Liver (tissue), 9 donors: ENCODE results near the gene STOX2. TPM values are rescaled to one million over a fixed set of nuclear protein-coding genes. Genes with fewer than 3 reads are reported as not detected.

Experiments used
- DNase-seq: peaks from one replicate; pipeline ENCODE4 v3.0.0-alpha.2; 2017; ENCODE audit warnings: low spot score
- H3K27ac ChIP-seq, 2 donors: one replicate each; pipeline ENCODE4 v1.7.0; 2013; ENCODE audit warnings: inconsistent platforms in 2 of 2, low read length in 2 of 2, control low read depth in 1 of 2, low read depth in 1 of 2, mild to moderate bottlenecking in 1 of 2
- H3K27me3 ChIP-seq, 4 donors: one replicate each; pipeline versions ENCODE4 v1.6.1 to v1.7.0; 2013; ENCODE audit warnings: low read length in 3 of 4, inconsistent platforms in 1 of 4, mild to moderate bottlenecking in 1 of 4, moderate library complexity in 1 of 4; ENCODE audit not compliant: control insufficient read depth in 4 of 4, insufficient read depth in 4 of 4
- H3K36me3 ChIP-seq, 4 donors: one replicate each; pipeline versions ENCODE4 v1.6.1 to v1.7.0; 2013; ENCODE audit warnings: low read length in 3 of 4, mild to moderate bottlenecking in 3 of 4, low read depth in 1 of 4, moderate library complexity in 1 of 4; ENCODE audit not compliant: control insufficient read depth in 4 of 4, insufficient read depth in 3 of 4
- H3K4me1 ChIP-seq, 4 donors: one replicate each; pipeline versions ENCODE4 v1.6.1 to v1.7.0; 2013; ENCODE audit warnings: low read length in 3 of 4, mild to moderate bottlenecking in 3 of 4, moderate library complexity in 1 of 4; ENCODE audit not compliant: control insufficient read depth in 4 of 4, insufficient read depth in 4 of 4
- H3K4me3 ChIP-seq, 3 donors: one replicate each; pipeline versions ENCODE4 v1.6.1 to v1.7.0; 2013; ENCODE audit warnings: low read length in 3 of 3, control low read depth in 1 of 3, low read depth in 1 of 3, mild to moderate bottlenecking in 1 of 3
- H3K9ac ChIP-seq, 2 donors: one replicate each; pipeline ENCODE4 v1.7.0; 2013; ENCODE audit warnings: low read length in 2 of 2, mild to moderate bottlenecking in 2 of 2, moderate library complexity in 2 of 2, control low read depth in 1 of 2, low read depth in 1 of 2
- H3K9me3 ChIP-seq, 4 donors: one replicate each; pipeline versions ENCODE4 v1.6.1 to v1.7.0; 2013; ENCODE audit warnings: low read length in 3 of 4; ENCODE audit not compliant: control insufficient read depth in 4 of 4
- ATF3 ChIP-seq: IDR thresholded peaks from 2 replicates; pipeline ENCODE4 v1.6.1; 2016; ENCODE audit warnings: antibody characterized with exemption
- CTCF ChIP-seq: fragments of 150-350 bp; IDR thresholded peaks from 2 replicates; pipeline ENCODE4 v1.5.1; 2017; ENCODE audit warnings: improper control_type of control experiment, low read depth, low read length; ENCODE audit not compliant: missing input control
- EGR1 ChIP-seq, 2 donors: IDR thresholded peaks; 2 replicates each; pipeline ENCODE4 v1.6.1; 2016 to 2018; ENCODE audit warnings: antibody characterized with exemption in 2 of 2, low read depth in 2 of 2
- FOXA1 ChIP-seq: IDR thresholded peaks from 2 replicates; pipeline ENCODE4 v1.6.1; 2016; ENCODE audit warnings: antibody characterized with exemption
- FOXA2 ChIP-seq: IDR thresholded peaks from 2 replicates; pipeline ENCODE4 v1.6.1; 2016; ENCODE audit warnings: antibody characterized with exemption
- GABPA ChIP-seq, 2 donors: IDR thresholded peaks in 1 of 2; conservative IDR thresholded peaks in 1 of 2; 2 replicates each; pipeline ENCODE4 v1.6.1; 2016; ENCODE audit warnings: antibody characterized with exemption in 2 of 2, mild to moderate bottlenecking in 1 of 2, moderate library complexity in 1 of 2
- HNF4A ChIP-seq, 2 donors: conservative IDR thresholded peaks; 2 replicates each; pipeline ENCODE4 v1.6.1; 2016; ENCODE audit warnings: antibody characterized with exemption in 2 of 2, mild to moderate bottlenecking in 2 of 2
- HNF4G ChIP-seq: IDR thresholded peaks from 2 replicates; pipeline ENCODE4 v1.6.1; 2016; ENCODE audit warnings: antibody characterized with exemption
- JUND ChIP-seq, 2 donors: IDR thresholded peaks; 2 replicates each; pipeline ENCODE4 v1.6.1; 2016; ENCODE audit warnings: antibody characterized with exemption in 2 of 2
- MAX ChIP-seq: IDR thresholded peaks from 2 replicates; pipeline ENCODE4 v1.6.1; 2016; ENCODE audit warnings: antibody characterized with exemption
- NR2F2 ChIP-seq: IDR thresholded peaks from 2 replicates; pipeline ENCODE4 v1.6.1; 2016; ENCODE audit warnings: antibody characterized with exemption
- RAD21 ChIP-seq, 2 donors: IDR thresholded peaks; 2 replicates each; pipeline ENCODE4 v1.6.1; 2016; ENCODE audit warnings: antibody characterized with exemption in 2 of 2, mild to moderate bottlenecking in 2 of 2
- REST ChIP-seq: IDR thresholded peaks from 2 replicates; pipeline ENCODE4 v1.6.1; 2016; ENCODE audit warnings: antibody characterized with exemption, mild to moderate bottlenecking
- RXRA ChIP-seq, 2 donors: IDR thresholded peaks; 2 replicates each; pipeline ENCODE4 v1.6.1; 2017 to 2018; ENCODE audit warnings: antibody characterized with exemption in 2 of 2, mild to moderate bottlenecking in 1 of 2
- SP1 ChIP-seq: IDR thresholded peaks from 2 replicates; pipeline ENCODE4 v1.6.1; 2018; ENCODE audit warnings: antibody characterized with exemption, mild to moderate bottlenecking
- TAF1 ChIP-seq: conservative IDR thresholded peaks from 2 replicates; pipeline ENCODE4 v1.6.1; 2016; ENCODE audit warnings: antibody characterized with exemption, mild to moderate bottlenecking
- YY1 ChIP-seq: IDR thresholded peaks from 2 replicates; pipeline ENCODE4 v1.6.1; 2016; ENCODE audit warnings: antibody characterized with exemption, mild to moderate bottlenecking
- ZBTB33 ChIP-seq: IDR thresholded peaks from 2 replicates; pipeline ENCODE4 v1.6.1; 2016; ENCODE audit warnings: antibody characterized with exemption
- WGBS: extraction: QIAGEN DNeasy Blood & Tissue Kit; methylation state at CpG from one replicate; pipeline ENCODE4 v1.1.7; 2013; 5-methylcytosine and 5-hydroxymethylcytosine counted together
- polyA plus RNA-seq, 2 donors: library from polyadenylated mRNA; stranded (reverse) in 1 of 2; unstranded in 1 of 2; fragments of 200-250 nt in 1 of 2; fragments of >200 nt in 1 of 2; fragmentation: Nextera tagmentation in 1 of 2; extraction: Ambion mirVana in 1 of 2; gene quantifications; one replicate each; pipeline versions ENCODE4 v1.2.1 to v1.2.3, GENCODE V29; 2013 to 2015
- total RNA-seq, 2 donors: library from RNA; depleted of rRNA; stranded (reverse); fragments of >200 nt; gene quantifications; one replicate each; pipeline ENCODE4 v1.2.3, GENCODE V29; 2014
- donor health status: healthy.
- donor health status: healthy.
- donor health status: healthy.
- donor health status: healthy.
- donor health status: healthy.

The STOX2 gene
- total and polyA plus RNA-seq, 4 donors: 1.4 to 12.6 (median 1.6) TPM

GRCh38 chr4:183961795-183962194 lies 56.7 kb downstream of the STOX2 start:
- 56% methylated on average over 1 of the region's 1 CpG for WGBS
- no peaks in the 10 kb centered on the region for H3K27me3 ChIP-seq
- no peak for TF ChIP-seq YY1
- TF ChIP-seq HNF4A (conservative IDR thresholded peaks at IDR 0.05): no peak
- TF ChIP-seq NR2F2: no peak
- TF ChIP-seq SP1: no peak
- TF ChIP-seq CTCF: no peak
- no peak for TF ChIP-seq JUND (IDR thresholded peaks at IDR 0.05)
- TF ChIP-seq GABPA (IDR thresholded peaks at IDR 0.05 in 1 of 2, conservative IDR thresholded peaks at IDR 0.05 in 1 of 2): no peak
- TF ChIP-seq MAX: no peak
- TF ChIP-seq RXRA (IDR thresholded peaks at IDR 0.05): no peak
- TF ChIP-seq TAF1: no peak
- no peak for TF ChIP-seq ATF3
- no peak for TF ChIP-seq HNF4G
- TF ChIP-seq FOXA2: no peak
- no peak for TF ChIP-seq ZBTB33
- no peak for TF ChIP-seq FOXA1
- TF ChIP-seq RAD21 (IDR thresholded peaks at IDR 0.05): no peak
- no peak for TF ChIP-seq EGR1 (IDR thresholded peaks at IDR 0.05; ENCODE audit: low read depth in 2 of 2)
- no peak for TF ChIP-seq REST
- H3K27ac ChIP-seq: no peak overlapping the region
- H3K9ac ChIP-seq: no peak overlapping the region
- no peaks in the 10 kb centered on the region for H3K4me1 ChIP-seq
- DNase-seq: no peak
- no peaks in the 10 kb centered on the region for H3K9me3 ChIP-seq
- no peak overlapping the region for H3K4me3 ChIP-seq
- H3K36me3 ChIP-seq: no peaks in the 10 kb centered on the region

- Histone ChIP-seq H3K9me3 (no peaks in the 10 kb centered on the region), H3K27me3 (no peaks in the 10 kb centered on the region), H3K9ac (no peak overlapping the region), H3K4me1 (no peaks in the 10 kb centered on the region), H3K27ac (no peak overlapping the region), H3K4me3 (no peak overlapping the region), H3K36me3 (no peaks in the 10 kb centered on the region)
- 91% methylated on average over 2 of the region's 2 CpGs for WGBS
- DNase-seq: no peak
- TF ChIP-seq ATF3 (no peak), JUND (IDR thresholded peaks at IDR 0.05) (no peak), GABPA (IDR thresholded peaks at IDR 0.05 in 1 of 2, conservative IDR thresholded peaks at IDR 0.05 in 1 of 2) (no peak), HNF4A (conservative IDR thresholded peaks at IDR 0.05) (no peak)
Measured at GRCh38 chr4:183962419-183962818, 57.3 kb downstream of the STOX2 start.
